Measurements from ENCODE around the gene OTUB2. TPM values are rescaled to one million over a fixed set of nuclear protein-coding genes. Genes with fewer than 3 reads are reported as not detected.

The OTUB2 gene
- total RNA-seq, 1 experiment from 2014 or later, result 1.1 TPM

- H3K9me3 ChIP-seq (ENCODE audit: low read depth, low read length, poor library complexity, severe bottlenecking), result no peaks in the 10 kb centered on the region
- no peak for TF ChIP-seq CTCF (conservative IDR thresholded peaks at IDR 0.05; ENCODE audit: low read depth, low read length)
- TF ChIP-seq EZH2 (IDR thresholded peaks at IDR 0.05; ENCODE audit: borderline replicate concordance, low read depth, low read length, poor library complexity, severe bottlenecking), result no peak
- no peak overlapping the region for H3K4me3 ChIP-seq (ENCODE audit: low read depth, low read length, poor library complexity, severe bottlenecking)
- H3K27me3 ChIP-seq (replicated peaks; ENCODE audit: insufficient read depth, low read depth, low read length, poor library complexity), result no peaks in the 10 kb centered on the region
- intact Hi-C loops (cut with micrococcal nuclease; ENCODE audit: unreplicated experiment), result no loop called here
- no peak overlapping the region for H3K27ac ChIP-seq (ENCODE audit: low read depth, low read length, poor library complexity, severe bottlenecking)
- BruUV-seq (replicated peaks), result no TSS peak
- H3K36me3 ChIP-seq (ENCODE audit: insufficient read depth, low read length, poor library complexity, severe bottlenecking), result no peaks in the 10 kb centered on the region
- no peak for DNase-seq (ENCODE audit: low spot score)
- CTCF ChIA-PET, result interaction anchor here (1.0 kb wide), 1 partner anchor 9 kb away, joined by 3 read pairs; no protein-coding TSS in a partner anchor
- POLR2A ChIA-PET (ENCODE audit: low non-redundant PET), result no interaction called here
- no peaks in the 10 kb centered on the region for H3K4me1 ChIP-seq (ENCODE audit: insufficient read depth, low read length, poor library complexity, severe bottlenecking)
These were observed 11.8 kb downstream of the OTUB2 start for GRCh38 chr14:94037954-94038353.

- Histone ChIP-seq H3K9me3 (ENCODE audit: low read depth, low read length, poor library complexity, severe bottlenecking) (no peaks in the 10 kb centered on the region), H3K4me3 (ENCODE audit: low read depth, low read length, poor library complexity, severe bottlenecking) (no peak overlapping the region), H3K4me1 (ENCODE audit: insufficient read depth, low read length, poor library complexity, severe bottlenecking) (no peaks in the 10 kb centered on the region), H3K27ac (ENCODE audit: low read depth, low read length, poor library complexity, severe bottlenecking) (no peak overlapping the region), H3K36me3 (ENCODE audit: insufficient read depth, low read length, poor library complexity, severe bottlenecking) (no peaks in the 10 kb centered on the region), H3K27me3 (replicated peaks; ENCODE audit: insufficient read depth, low read depth, low read length, poor library complexity) (no peaks in the 10 kb centered on the region)
- BruUV-seq (replicated peaks), result no TSS peak
- no peak for DNase-seq (ENCODE audit: low spot score)
- intact Hi-C loops (cut with micrococcal nuclease; ENCODE audit: unreplicated experiment), result no loop called here
- CTCF ChIA-PET, result interaction anchor here (1.0 kb wide), 1 partner anchor 10 kb away, joined by 3 read pairs; no protein-coding TSS in a partner anchor
- POLR2A ChIA-PET (ENCODE audit: low non-redundant PET), result no interaction called here
- TF ChIP-seq EZH2 (IDR thresholded peaks at IDR 0.05; ENCODE audit: borderline replicate concordance, low read depth, low read length, poor library complexity, severe bottlenecking) (no peak), CTCF (conservative IDR thresholded peaks at IDR 0.05; ENCODE audit: low read depth, low read length) (no peak)
These were observed 12.4 kb downstream of the OTUB2 start for GRCh38 chr14:94038510-94038909.

GRCh38 chr14:94038921-94039629 is 12.9 kb downstream of the OTUB2 start:
- intact Hi-C loops (cut with micrococcal nuclease; ENCODE audit: unreplicated experiment), result no loop called here
- no peaks in the 10 kb centered on the region for H3K9me3 ChIP-seq (ENCODE audit: low read depth, low read length, poor library complexity, severe bottlenecking)
- POLR2A ChIA-PET (ENCODE audit: low non-redundant PET), result no interaction called here
- H3K4me1 ChIP-seq (ENCODE audit: insufficient read depth, low read length, poor library complexity, severe bottlenecking), result no peaks in the 10 kb centered on the region
- H3K4me3 ChIP-seq (ENCODE audit: low read depth, low read length, poor library complexity, severe bottlenecking), result no peak overlapping the region
- no peaks in the 10 kb centered on the region for H3K36me3 ChIP-seq (ENCODE audit: insufficient read depth, low read length, poor library complexity, severe bottlenecking)
- DNase-seq (ENCODE audit: low spot score), result no peak
- no TSS peak for BruUV-seq (replicated peaks)
- no peaks in the 10 kb centered on the region for H3K27me3 ChIP-seq (replicated peaks; ENCODE audit: insufficient read depth, low read depth, low read length, poor library complexity)
- CTCF ChIA-PET, result no interaction called here
- TF ChIP-seq CTCF (conservative IDR thresholded peaks at IDR 0.05; ENCODE audit: low read depth, low read length), result no peak
- TF ChIP-seq EZH2 (IDR thresholded peaks at IDR 0.05; ENCODE audit: borderline replicate concordance, low read depth, low read length, poor library complexity, severe bottlenecking), result no peak
- no peak overlapping the region for H3K27ac ChIP-seq (ENCODE audit: low read depth, low read length, poor library complexity, severe bottlenecking)

Data from A673 (cell line).